GM12878 (cell line): ENCODE measurements around the gene REEP2.

Experiments used
- CBX3 ChIP-seq: fragments of 200-600 bp; sonication (generic); IDR thresholded peaks from 2 replicates; pipeline ENCODE4 v1.6.1; 2016; ENCODE audit warnings: low read depth, borderline replicate concordance
- CTCF ChIP-seq, 3 experiments: IDR thresholded peaks in 2 of 3; conservative IDR thresholded peaks in 1 of 3; 2 replicates each; pipeline ENCODE4 v1.5.1; 2011; ENCODE audit warnings: low read depth in 3 of 3, low read length in 3 of 3, mild to moderate bottlenecking in 3 of 3, control low read depth in 2 of 3, moderate library complexity in 2 of 3, inconsistent platforms in 1 of 3, mixed read lengths in 1 of 3; ENCODE audit not compliant: control insufficient read depth in 2 of 3, insufficient read depth in 1 of 3; ENCODE audit errors: extremely low read depth in 1 of 3
- HDAC2 ChIP-seq: fragments of 200-600 bp; sonication (generic); IDR thresholded peaks from 2 replicates; pipeline ENCODE4 v1.6.1; 2017
- POLR2AphosphoS2 ChIP-seq: IDR thresholded peaks from 2 replicates; pipeline ENCODE4 v1.6.1; 2011; ENCODE audit warnings: low read depth, mild to moderate bottlenecking, low read length, improper control_type of control experiment, moderate library complexity
- SP1 ChIP-seq: IDR thresholded peaks from one replicate; pipeline ENCODE4 v1.6.1; 2011; ENCODE audit warnings: low read depth, low read length
- TF ChIP-seq, protein P1 (sequence below): IDR thresholded peaks from 2 replicates; pipeline ENCODE4 v1.6.1; 2012; ENCODE audit warnings: low read length, inconsistent platforms

DNA sequence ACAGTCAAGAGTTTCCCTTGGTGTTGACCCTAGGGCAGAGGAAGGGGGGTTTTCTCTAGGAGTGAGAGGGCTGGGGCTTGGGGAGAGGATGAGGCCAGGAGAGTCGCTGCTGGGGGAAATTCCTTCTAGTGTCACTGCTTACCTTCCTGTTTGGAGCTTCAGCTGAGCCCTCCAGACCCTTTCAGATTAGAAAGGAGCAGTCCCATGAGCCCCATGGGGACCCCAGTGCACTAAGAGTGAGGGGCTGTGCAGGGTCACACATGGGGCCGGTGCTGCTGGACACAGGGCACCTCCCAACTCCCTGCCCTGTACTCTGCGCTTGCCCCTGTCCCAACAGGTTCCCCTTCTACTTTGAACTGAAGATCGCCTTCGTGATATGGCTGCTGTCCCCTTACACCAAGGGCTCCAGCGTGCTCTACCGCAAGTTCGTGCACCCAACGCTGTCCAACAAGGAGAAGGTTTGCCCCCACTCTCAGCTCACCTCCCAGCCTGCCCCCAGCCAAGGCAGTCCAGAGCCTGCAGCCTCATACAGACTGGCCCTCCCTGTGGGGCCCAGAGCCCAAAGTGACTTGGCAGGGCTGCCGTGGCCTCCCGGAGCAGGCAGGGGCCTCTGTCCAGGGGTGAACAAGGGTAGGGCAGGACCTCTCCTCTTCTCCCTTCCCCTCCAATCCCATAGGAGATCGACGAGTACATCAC is 5.4 kb downstream of the REEP2 start:
- TF ChIP-seq HDAC2 (no peak), CTCF (IDR thresholded peaks at IDR 0.05 in 2 of 3, conservative IDR thresholded peaks at IDR 0.05 in 1 of 3; ENCODE audit: control insufficient read depth in 2 of 3, extremely low read depth in 1 of 3, insufficient read depth in 1 of 3, low read depth in 3 of 3, low read length in 3 of 3) (no peak), CBX3 (no peak), SP1 (no peak), POLR2AphosphoS2 (no peak)
- TF ChIP-seq, protein P1, sequence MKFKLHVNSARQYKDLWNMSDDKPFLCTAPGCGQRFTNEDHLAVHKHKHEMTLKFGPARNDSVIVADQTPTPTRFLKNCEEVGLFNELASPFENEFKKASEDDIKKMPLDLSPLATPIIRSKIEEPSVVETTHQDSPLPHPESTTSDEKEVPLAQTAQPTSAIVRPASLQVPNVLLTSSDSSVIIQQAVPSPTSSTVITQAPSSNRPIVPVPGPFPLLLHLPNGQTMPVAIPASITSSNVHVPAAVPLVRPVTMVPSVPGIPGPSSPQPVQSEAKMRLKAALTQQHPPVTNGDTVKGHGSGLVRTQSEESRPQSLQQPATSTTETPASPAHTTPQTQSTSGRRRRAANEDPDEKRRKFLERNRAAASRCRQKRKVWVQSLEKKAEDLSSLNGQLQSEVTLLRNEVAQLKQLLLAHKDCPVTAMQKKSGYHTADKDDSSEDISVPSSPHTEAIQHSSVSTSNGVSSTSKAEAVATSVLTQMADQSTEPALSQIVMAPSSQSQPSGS, result no peak
